HUES6 (cell line): ENCODE results near the gene MXI1.

Experiments
- H3K27ac ChIP-seq: 2 replicates; pipeline ENCODE4 v1.7.0; 2013; ENCODE audit warnings: low read depth, mild to moderate bottlenecking, low read length, inconsistent platforms
- H3K27me3 ChIP-seq: 2 replicates; pipeline ENCODE4 v1.6.1; 2013; ENCODE audit warnings: low read length; ENCODE audit not compliant: control insufficient read depth, insufficient read depth
- H3K36me3 ChIP-seq: 2 replicates; pipeline ENCODE4 v1.6.1; 2013; ENCODE audit warnings: low read length; ENCODE audit not compliant: control insufficient read depth, insufficient read depth
- H3K4me1 ChIP-seq: 2 replicates; pipeline ENCODE4 v1.6.1; 2013; ENCODE audit warnings: low read length; ENCODE audit not compliant: control insufficient read depth, insufficient read depth
- H3K4me3 ChIP-seq: 2 replicates; pipeline ENCODE4 v1.5.1; 2013; ENCODE audit warnings: low read depth, low read length
- H3K9ac ChIP-seq: one replicate; pipeline ENCODE4 v1.6.1; 2013; ENCODE audit warnings: mild to moderate bottlenecking, low read length
- H3K9me3 ChIP-seq: 2 replicates; pipeline ENCODE4 v1.6.1; 2013; ENCODE audit warnings: low read depth, low read length; ENCODE audit not compliant: control insufficient read depth, insufficient read depth

Gene MXI1

GRCh38 chr10:110209454-110209925 is 2.1 kb downstream of the MXI1 start:
- H3K9ac ChIP-seq = peak overlapping the region; percentile 65
- H3K27ac ChIP-seq = no peak overlapping the region
- H3K27me3 ChIP-seq = peaks cover 80% of the 10 kb centered on the region
- peak overlapping the region; percentile 87 for H3K4me3 ChIP-seq
- H3K9me3 ChIP-seq = no peaks in the 10 kb centered on the region
- peaks cover 23% of the 10 kb centered on the region for H3K4me1 ChIP-seq
- H3K36me3 ChIP-seq = no peaks in the 10 kb centered on the region

DNA sequence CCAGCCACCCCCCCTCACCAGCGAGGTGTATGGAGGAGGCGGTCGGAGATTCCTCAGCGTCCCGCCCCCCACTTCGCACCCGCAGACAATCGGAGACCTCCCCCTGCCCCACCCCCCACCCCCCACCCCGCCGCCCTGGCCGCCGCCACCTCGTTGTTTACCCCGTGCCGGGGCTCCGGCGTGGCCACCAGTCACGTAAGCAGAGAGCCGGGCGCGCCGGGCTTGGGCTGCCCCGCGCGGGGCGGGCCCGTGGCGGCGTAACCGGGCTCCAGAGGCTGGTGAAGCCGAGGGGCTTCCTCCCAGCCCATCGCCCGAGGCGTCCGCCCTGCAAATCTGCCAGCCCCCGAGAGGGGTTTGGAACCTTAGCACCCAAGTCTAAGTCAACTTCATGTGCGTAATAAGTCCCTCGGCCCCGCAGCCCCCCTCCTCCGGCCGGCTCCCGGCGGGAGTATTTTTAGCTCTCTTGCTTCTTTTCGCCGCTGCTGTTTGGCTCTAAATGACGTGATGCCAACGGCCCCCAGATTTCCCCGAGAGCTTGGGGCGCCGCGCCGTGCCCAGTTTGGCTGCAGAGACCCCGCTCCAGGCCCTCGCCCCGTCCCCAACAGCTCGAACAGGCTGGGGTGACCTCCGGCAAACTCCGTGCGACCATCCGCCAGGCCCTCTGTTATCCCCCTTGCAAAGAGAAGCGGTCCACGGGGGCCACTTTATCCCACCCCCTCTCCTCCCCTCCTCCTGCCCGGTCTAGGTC is 2.7 kb downstream of the MXI1 start:
- Histone ChIP-seq H3K27me3 (peaks cover 74% of the 10 kb centered on the region), H3K4me3 (peak overlapping the region; percentile 87), H3K27ac (peak overlapping the region; percentile 64; the same call in 1 of the 2 replicates)

GRCh38 chr10:110210674-110211464 is 3.5 kb downstream of the MXI1 start:
- H3K4me1 ChIP-seq = peaks cover 27% of the 10 kb centered on the region
- H3K9me3 ChIP-seq = no peaks in the 10 kb centered on the region
- H3K27me3 ChIP-seq = peaks cover 67% of the 10 kb centered on the region
- H3K4me3 ChIP-seq = peak overlapping the region; percentile 87
- H3K9ac ChIP-seq = peak overlapping the region; percentile 76
- no peaks in the 10 kb centered on the region for H3K36me3 ChIP-seq
- peak overlapping the region; percentile 64; the same call in 1 of the 2 replicates for H3K27ac ChIP-seq

More for the DNA sequence above, 2.7 kb downstream of the MXI1 start:
- Histone ChIP-seq H3K36me3 (no peaks in the 10 kb centered on the region), H3K9me3 (no peaks in the 10 kb centered on the region), H3K9ac (peak overlapping the region; percentile 76), H3K4me1 (peaks cover 23% of the 10 kb centered on the region)

DNA sequence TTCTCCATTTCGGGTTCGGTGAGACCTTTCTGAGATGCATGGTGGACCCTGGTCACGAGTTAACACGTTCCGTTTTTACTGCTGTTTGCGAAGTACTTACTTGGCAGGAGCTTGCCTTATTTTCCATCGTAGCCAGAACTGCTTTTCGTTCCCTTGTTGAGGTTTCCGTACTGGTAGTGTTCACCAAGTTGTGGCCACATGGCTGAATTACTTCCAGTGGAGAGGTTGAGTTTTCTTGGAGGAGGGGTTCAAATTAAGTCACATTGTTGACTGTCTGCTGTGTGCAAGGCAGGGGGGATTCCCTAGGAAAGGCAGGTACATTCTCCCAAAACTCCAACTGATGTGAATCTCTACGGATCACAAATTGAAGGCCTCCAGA is 4.0 kb downstream of the MXI1 start:
- H3K36me3 ChIP-seq = no peaks in the 10 kb centered on the region
- H3K27ac ChIP-seq = no peak overlapping the region
- H3K9ac ChIP-seq = peak overlapping the region; percentile 33
- no peaks in the 10 kb centered on the region for H3K9me3 ChIP-seq
- H3K4me3 ChIP-seq = peak overlapping the region; percentile 87
- H3K27me3 ChIP-seq = peaks cover 62% of the 10 kb centered on the region
- H3K4me1 ChIP-seq = peaks cover 25% of the 10 kb centered on the region

GRCh38 chr10:110212119-110213006 is 5.0 kb downstream of the MXI1 start:
- Histone ChIP-seq H3K9ac (no peak overlapping the region), H3K4me1 (peaks cover 19% of the 10 kb centered on the region), H3K27me3 (peaks cover 56% of the 10 kb centered on the region), H3K27ac (no peak overlapping the region), H3K4me3 (no peak overlapping the region), H3K9me3 (no peaks in the 10 kb centered on the region), H3K36me3 (no peaks in the 10 kb centered on the region)

GRCh38 chr10:110214371-110214826 is 7.0 kb downstream of the MXI1 start:
- Histone ChIP-seq H3K9me3 (no peaks in the 10 kb centered on the region), H3K9ac (no peak overlapping the region), H3K27ac (no peak overlapping the region), H3K4me3 (no peak overlapping the region), H3K36me3 (no peaks in the 10 kb centered on the region), H3K27me3 (peaks cover 42% of the 10 kb centered on the region), H3K4me1 (peaks cover 19% of the 10 kb centered on the region)

GRCh38 chr10:110215286-110216170 is 8.1 kb downstream of the MXI1 start:
- H3K9me3 ChIP-seq = no peaks in the 10 kb centered on the region
- H3K9ac ChIP-seq = no peak overlapping the region
- peaks cover 34% of the 10 kb centered on the region for H3K27me3 ChIP-seq
- no peaks in the 10 kb centered on the region for H3K36me3 ChIP-seq
- no peak overlapping the region for H3K27ac ChIP-seq
- peaks cover 19% of the 10 kb centered on the region for H3K4me1 ChIP-seq
- no peak overlapping the region for H3K4me3 ChIP-seq

- H3K9ac ChIP-seq = no peak overlapping the region
- H3K9me3 ChIP-seq = no peaks in the 10 kb centered on the region
- H3K27me3 ChIP-seq = peaks cover 33% of the 10 kb centered on the region
- H3K36me3 ChIP-seq = no peaks in the 10 kb centered on the region
- peaks cover 20% of the 10 kb centered on the region for H3K4me1 ChIP-seq
- H3K4me3 ChIP-seq = no peak overlapping the region
- H3K27ac ChIP-seq = no peak overlapping the region
Observed at GRCh38 chr10:110216240-110216639, 8.8 kb downstream of the MXI1 start.

DNA sequence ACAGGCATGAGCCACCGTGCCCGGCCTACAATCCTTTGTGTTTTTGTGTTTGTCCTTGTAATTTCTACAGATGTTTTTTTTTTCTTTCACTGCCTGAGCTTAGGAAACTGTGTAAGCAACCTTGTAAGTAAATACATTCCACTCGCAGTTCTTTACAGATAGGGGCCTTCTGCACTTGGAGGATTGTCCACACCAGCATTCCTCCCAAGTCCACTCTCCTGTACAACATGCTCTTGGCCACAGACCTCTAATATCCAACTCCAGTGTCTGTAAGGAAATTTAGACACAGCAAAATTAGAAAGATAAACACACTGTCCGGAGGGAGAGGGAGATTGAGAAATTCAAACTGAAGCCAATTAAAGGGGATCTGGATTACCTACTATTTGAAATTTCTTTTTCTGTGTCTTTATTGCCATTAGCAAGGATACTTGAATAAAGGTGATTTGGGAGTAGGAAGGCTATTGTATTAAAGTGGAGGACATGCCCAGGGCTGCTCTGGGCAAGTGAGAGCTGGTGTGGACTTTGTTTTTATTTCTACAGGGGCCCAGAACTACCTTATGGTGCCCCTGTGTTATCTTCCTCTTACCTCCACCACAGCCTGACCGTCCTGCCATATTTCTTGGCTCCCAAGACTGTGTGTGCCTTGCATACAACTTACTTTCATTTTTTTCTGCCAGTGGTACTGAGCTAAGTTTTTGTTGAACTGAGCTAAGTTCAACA is 9.7 kb downstream of the MXI1 start:
- no peaks in the 10 kb centered on the region for H3K36me3 ChIP-seq
- peaks cover 20% of the 10 kb centered on the region for H3K4me1 ChIP-seq
- H3K9me3 ChIP-seq = no peaks in the 10 kb centered on the region
- no peak overlapping the region for H3K9ac ChIP-seq
- H3K27ac ChIP-seq = no peak overlapping the region
- no peak overlapping the region for H3K4me3 ChIP-seq
- peaks cover 28% of the 10 kb centered on the region for H3K27me3 ChIP-seq
